GM12874 (cell line): Measurements from ENCODE around the gene PPP4R3B.

ENCODE experiments used
- CTCF ChIP-seq: IDR thresholded peaks from 2 replicates; pipeline ENCODE4 v1.5.1; 2011; ENCODE audit warnings: low read depth, mild to moderate bottlenecking, control low read depth, low read length, moderate library complexity; ENCODE audit not compliant: insufficient read depth

Gene PPP4R3B

GRCh38 chr2:55560855-55561254, 56.6 kb downstream of the PPP4R3B start:
- no peak for TF ChIP-seq CTCF

GRCh38 chr2:55556809-55557208, 60.6 kb downstream of the PPP4R3B start:
- TF ChIP-seq CTCF, result no peak

GRCh38 chr2:55555977-55556376, 61.4 kb downstream of the PPP4R3B start:
- TF ChIP-seq CTCF, result no peak

- no peak for TF ChIP-seq CTCF
Measured at GRCh38 chr2:55553321-55553720, 64.1 kb downstream of the PPP4R3B start.

- TF ChIP-seq CTCF, result no peak
Measured at GRCh38 chr2:55550368-55551102, 66.9 kb downstream of the PPP4R3B start.

- no peak for TF ChIP-seq CTCF
Measured at GRCh38 chr2:55547001-55547400, 70.4 kb downstream of the PPP4R3B start.

- TF ChIP-seq CTCF, result no peak
Measured at GRCh38 chr2:55530539-55531081, 86.8 kb downstream of the PPP4R3B start.

GRCh38 chr2:55526174-55526573, 91.2 kb downstream of the PPP4R3B start:
- TF ChIP-seq CTCF, result no peak
